IPS-NIHi7 (cell line): ENCODE measurements around the gene ID3.

Source experiments
- DNase-seq: peaks from one replicate; pipeline ENCODE4 v3.0.0; 2012; ENCODE audit warnings: mixed read lengths; ENCODE audit errors: extremely low spot score

ID3 gene

DNA sequence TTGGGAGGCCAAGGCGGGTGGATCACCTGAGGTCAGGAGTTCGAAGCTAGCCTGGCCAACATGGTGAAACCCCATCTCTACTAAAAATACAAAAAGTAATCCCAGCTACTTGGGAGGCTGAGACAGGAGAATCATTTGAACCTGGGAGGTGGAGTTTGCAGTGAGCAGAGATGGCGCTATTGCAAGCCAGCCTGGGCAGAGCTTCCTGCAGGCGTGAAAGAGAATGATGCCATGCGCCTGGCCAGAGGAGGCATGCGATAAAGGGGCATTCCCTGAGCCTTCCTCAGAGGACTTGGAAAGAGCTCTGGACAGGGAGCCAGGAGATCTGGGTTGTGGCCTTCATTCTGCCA, 31.4 kb downstream of the ID3 start:
- no peak for DNase-seq

DNA sequence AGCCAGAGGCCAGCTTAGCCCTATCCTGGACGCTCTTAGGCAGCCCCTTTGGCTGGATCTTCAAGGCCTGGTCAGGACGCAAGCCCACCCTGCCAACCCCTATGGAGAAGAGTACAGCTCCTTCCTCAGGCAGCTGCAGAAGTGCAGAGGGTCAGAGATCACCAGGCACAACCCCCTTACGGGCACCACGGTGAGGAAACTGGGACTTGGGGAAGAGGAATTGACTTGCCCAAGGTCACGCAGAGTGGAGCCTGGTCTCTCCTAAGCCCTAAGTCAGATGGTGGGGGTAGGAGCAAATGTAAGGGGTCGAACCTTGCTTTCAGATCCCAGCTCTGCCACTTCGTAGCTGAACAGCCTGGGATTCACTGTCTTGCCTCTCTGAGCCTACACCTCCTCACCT, 31.9 kb downstream of the ID3 start:
- no peak for DNase-seq

DNA sequence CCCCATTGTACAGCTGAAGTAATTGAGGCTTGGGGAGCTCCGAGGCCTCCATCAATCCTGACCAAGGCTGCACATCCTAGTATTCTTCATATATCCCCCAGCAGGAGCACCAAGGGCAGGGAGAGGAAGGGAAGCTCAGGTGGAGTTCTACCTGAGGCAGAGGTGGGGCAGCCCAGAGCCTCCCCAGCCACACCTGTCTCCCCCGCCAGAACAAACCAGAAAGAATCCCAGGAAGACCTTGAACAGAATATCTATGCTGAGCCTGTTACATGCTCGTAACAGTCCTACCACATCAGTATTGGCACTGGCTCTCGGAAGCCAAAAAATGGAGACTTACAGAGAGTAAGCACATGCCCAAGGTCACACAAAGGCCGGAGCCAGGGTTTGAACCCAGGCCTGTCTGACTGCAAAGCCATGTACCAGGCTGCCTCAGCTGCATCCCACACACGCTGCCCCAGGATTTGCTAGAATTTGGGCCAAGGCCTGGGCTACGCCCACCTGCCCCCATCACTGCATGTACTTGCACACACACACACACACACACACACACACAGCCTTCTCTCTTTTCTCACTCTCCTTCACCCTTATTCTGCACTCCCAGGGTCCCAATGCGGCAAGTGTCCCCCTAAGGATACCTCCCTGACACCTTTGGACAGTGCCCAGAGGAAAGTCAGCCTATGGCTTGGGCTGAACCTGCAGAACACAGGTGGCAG, 32.8 kb downstream of the ID3 start:
- no peak for DNase-seq

DNA sequence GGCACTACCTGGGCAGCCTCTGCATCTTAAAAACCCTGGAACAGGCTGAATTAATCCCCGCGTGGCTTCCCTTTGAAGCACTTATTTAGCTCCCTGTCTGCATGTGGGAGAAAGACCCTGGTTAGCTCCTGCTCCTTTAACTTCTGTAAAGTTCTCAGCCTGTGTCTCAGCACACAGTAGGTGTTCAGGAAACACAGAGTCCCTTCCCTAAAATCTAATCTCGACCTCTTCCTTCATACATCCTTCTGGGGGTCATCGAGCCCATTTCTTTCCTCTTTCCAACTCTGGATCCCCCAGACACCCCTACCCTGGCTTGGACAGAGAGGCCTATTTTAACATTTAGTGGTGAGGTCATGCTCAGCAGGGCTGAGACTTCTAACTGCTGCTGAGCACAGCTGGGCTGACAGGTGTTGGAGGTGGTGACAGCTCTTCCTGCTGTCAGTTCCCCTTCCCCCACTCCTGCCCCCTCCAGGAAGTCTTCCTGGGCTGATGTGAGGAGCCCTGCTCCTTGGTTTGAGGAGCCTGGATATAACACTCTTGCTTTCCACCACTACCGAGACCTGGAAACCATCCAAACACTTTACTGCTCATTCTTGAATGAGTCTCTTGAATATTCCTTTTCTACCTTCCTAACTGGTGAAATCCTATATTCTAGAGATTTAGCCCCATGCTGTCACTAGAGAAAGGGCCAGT, 33.6 kb downstream of the ID3 start:
- no peak for DNase-seq

DNA sequence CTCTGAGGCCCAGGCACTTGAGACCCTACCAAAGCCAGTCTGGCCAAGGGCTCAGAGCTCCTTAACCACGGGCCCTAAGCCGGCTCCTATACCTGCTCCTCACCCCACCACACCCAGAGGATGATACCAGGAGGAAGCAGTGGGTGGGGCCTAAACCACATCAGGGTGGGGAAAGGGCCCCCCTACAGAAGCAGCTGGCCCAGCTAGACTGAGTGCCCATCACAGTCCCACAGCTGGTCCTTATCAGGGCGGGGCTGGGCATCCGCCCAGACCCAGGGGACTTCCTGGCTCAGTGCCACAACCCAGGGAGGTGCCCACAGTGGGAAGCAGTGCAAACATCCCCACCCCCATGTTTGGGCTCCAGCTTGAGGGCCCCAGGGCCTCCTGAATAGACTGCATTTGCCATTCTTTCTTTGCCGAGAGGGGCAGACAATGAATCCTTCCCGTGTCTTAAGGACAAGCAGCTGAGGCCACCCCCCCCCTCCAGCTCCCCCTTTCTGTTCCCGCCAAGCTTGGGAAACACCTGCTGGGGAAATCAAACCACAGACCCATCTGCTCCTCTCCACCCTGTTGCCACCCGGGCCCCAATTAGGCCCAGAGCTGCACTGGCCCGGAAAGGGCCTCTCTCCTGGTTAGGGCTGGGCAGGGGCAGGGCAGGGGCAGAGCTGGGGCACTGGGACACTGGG, 34.4 kb downstream of the ID3 start:
- DNase-seq, result no peak

DNA sequence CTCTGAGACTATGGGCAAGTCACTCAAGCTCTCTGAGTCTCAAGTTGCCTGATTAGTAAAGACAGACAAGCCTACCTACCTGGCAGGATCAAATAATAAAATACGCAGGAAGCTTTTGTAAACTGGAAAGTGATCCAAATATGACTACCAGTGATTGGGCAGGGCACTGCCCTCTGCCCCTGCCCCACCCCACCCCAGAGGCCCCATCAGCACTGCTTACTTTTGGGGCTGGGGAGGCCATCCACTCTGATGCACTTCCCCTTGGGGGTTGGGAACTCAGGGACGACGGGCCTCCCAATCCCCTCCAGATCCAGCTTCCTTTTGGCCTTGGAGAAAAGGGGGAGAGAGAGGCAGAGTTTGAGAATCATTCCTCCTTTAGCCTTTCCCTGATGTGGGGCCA, 35.1 kb downstream of the ID3 start:
- no peak for DNase-seq

DNA sequence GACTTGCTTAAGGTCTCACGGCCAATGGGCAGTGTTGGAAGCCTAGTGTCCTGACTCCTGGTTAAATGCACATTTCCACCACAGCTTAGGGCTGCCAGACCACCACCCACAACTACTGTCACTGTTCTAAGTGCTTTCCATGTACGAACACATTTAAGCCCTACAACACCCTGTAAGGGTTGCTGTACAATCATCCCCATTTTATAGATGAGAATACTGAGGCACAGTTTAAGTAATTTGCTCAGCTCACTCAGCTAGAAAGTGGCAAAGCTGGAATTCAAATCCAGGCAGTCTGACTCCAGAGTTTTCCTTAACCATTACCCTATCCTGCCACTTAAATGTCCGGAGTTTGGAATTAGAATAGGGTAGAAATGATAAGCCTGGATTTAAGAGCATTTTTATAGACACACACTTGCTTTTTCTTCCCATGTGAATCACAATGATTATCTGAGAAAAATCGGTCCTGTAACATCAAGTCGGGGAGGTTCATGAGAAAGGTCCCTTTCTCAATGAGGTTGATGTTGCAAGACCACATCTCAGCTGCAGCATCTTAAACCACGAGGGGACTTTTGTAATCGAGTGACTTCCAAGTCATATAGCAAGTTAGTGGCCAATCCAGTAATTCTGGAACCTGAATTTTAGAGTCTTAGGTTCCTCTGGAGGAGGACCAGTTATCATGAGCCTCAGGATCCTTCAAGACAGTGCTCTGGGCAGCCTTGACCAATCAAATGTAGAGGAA, 36.9 kb downstream of the ID3 start:
- no peak for DNase-seq

DNA sequence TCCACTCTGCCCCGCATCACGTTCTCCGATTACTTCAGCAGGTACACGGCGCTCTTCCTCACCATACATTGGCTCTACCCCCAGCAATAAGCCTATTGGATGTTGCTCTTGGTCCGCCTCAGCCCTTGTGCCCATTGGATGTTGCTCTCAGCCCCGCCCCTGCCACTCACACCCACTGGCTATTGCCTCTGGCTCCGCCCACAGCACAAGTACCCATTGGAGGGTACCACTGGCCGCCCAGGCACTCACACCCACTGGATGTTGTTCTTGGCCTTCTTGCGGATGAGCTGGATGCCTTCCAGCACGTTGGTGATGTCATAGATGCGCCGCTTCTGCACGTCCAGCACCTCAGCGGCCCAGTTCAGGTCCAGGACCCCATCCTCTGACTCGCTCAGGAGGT, 37.7 kb downstream of the ID3 start:
- peak; percentile 56 for DNase-seq

DNA sequence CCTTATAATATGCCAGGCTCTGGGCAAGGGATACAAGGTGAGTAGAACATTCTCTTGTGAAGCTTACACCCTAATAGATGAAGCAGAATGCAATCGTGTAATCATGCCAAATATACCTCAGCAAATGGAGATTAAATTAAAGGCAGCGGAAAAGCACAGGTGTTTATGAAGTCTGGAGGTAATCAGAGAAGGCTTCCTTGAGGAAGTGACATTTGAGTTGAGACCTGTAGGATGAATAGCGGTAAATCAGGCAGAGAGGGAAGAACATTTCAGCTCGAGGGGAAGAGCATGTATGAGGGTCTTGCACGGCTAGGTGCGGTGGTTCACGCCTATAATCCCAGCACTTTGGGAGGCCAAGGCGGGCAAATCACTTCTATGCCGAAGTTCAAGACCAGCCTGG, 41.7 kb downstream of the ID3 start:
- no peak for DNase-seq

DNA sequence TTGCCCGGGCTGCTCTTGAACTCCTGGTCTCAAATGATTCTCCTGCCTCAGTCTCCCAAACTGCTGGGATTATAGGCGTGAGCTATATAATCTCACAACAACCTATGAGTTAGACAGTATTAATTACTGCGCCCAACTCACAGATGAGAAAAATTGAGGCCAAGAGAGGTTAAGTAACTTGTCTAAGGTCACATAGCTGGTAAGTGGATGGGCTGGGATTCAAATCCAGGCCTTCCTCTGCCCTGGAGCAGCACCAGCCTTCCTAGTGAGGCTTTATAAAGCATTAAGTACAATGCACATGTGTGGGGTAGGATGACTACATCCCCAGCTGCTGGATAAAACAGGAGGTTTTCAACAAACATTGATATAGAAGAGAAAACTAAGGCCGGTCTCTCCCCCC, 43.4 kb downstream of the ID3 start:
- no peak for DNase-seq

DNA sequence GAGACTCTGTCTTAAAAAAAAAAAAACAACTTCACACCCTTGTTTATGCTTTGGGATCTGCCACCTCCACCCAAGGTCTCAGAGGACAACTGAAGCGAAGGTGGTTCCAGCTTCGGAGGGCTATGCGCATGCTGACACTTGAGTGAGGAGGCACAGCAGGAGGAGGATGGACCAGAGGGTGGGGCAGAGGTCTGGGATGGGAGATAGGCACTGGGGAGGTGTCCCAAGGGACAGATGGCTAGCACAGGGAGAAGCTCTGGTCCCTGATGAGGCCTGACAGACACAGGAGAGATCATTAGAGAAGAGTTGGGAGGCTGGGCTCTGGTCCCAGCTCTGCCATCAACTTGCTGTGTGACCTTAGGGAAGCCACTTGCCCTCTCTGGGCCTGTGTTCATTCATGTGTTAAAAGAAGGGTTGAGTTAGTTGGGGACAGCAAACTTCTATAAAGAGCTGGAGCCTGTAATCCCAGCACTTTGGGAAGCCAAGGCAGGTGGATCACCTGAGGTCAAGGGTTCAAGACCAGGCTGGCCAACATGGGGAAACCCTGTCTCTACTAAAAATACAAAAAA, 45.1 kb downstream of the ID3 start:
- DNase-seq, result no peak

DNA sequence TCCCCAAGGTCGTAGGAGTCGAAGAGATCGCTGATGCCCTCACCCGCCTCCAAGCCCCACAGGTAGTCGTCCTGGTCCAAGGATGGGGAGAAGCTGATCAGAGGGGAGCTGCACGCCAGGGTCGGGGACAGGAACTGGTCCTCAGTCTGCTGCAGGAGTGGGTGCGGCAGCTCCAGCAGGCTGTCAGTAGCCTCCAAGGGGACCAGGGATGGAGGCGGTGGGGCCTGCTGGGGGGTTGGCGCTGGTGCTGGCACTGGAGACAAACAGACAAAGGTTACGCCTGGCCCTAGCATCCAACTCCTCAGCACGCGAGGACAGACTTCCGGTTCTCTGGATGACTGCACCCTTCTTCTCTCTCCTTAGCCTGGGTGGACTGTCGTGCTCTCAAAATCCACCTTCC, 49.4 kb downstream of the ID3 start:
- no peak for DNase-seq
